ENCODE measurements around the gene LRRC14B. TPM values are rescaled to one million over a fixed set of nuclear protein-coding genes. Genes with fewer than 3 reads are reported as not detected.

LRRC14B gene
- total RNA-seq: not detected in 2 replicates

DNA sequence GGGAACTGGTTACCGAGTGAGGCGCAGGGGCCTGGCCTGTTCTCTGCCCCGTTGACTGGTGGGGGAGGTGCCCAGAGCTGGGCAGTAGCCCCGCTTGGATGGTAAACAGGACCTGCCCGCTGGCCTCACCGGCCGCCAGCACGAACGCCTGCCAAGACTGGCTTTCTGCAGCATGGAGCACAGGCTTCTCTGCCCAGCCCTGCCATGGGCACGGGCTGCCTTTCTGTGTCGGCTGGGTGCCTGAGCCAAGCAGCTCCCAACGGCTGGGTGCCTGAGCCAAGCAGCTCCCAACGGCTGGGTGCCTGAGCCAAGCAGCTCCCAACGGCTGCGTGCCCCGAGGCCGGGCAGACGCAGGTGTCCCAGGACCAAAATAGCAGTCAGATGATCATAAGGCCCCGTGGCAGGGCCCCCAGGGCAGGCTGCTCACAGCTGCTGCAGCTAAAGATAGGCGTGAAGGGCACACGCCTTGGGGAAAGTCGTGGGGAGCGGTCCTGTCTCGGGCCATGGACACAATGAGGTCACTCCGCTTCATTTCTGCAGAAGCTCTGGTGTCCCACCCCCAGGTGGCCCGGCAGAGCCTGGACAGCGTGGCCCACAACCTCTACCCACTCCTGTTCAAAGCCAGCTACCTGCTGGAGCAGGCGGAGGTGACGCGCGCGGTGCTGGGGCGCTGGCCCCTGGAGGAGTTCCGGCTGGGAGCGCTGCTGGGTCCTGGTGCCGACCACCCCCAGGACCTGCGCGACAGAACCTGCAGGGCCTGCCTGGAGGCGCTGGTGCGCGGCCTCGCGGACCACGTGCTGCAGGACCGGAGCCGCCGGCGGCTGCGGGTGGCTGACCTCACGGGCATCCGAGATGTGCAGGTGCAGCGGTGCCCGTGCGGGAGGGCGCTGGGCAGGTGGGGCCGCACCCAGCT lies at the start of gene LRRC14B:
Gene LRRC14B (plus strand): TSS at position 460 of the 913 bp plus-strand sequence. CDS start 44 bp downstream, at position 504.

DNA sequence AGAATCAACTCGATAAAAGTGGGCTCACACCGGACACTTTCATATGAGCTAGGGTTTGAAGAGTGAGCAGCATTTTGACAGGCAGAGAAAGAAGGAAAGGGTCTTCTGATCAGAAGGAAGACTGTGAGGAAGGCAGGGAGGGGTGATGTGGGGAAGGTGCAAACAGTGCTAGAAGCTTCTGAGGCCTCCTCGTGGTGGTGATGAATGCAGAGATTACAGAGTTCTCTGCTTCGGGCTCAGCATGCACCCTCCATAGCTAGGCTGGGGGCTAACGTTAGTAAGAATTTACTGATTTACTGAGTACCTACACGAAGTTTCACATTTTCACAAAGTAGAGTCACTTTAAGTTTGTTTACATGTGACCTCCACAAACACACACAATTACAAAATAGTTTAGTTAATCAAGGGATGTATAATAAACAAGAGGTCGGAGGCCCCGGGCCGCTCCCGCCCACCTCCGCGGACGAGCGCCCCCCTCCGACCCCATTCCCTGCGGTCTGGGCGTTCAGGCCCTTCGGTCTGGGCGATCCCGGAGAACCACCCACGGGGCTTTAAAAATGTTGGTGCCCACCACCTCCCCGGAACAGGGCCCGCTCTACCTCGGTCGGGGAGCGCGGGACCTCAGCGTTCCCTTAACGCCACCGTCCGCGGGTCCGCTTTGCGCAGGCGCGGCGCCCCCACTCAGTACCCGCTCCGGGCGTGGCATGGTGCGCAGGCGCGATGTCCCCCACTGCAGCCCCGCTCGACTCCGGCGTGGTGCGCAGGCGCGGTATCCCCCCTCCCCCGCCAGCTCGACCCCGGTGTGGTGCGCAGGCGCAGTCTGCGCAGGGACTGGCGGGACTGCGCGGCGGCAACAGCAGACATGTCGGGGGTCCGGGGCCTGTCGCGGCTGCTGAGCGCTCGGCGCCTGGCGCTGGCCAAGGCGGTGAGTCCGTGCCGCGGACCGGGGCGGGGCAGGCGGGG lies 26.5 kb downstream of the LRRC14B start, which contains the start of the genes CCDC127 and SDHA:
Gene CCDC127 (minus strand): TSS at position 660 of the 963 bp plus-strand sequence. CDS start 1,304 bp downstream, outside the sequence.
Gene SDHA (plus strand): TSS at position 827 of the 963 bp plus-strand sequence. CDS start 36 bp downstream, at position 863.

Small RNA genes within 50 kb of the gene (small RNA-seq; reads per million reads assigned to genes)
- not detected for gene RF00019

Other genes with a start within 250 kb of the LRRC14B start
- gene PLEKHG4B, start 99.3 kb upstream of the LRRC14B start, total RNA-seq: not detected in 2 replicates
- 3.6 and 4.5 TPM in 2 replicates for gene CCDC127, start 26.7 kb downstream of the LRRC14B start, total RNA-seq
- 149 and 177 TPM in 2 replicates for gene SDHA, start 26.8 kb downstream of the LRRC14B start, total RNA-seq
- gene PDCD6, start 80.2 kb downstream of the LRRC14B start, total RNA-seq: 88.5 and 91.3 TPM in 2 replicates
- gene AHRR, start 130.2 kb downstream of the LRRC14B start, total RNA-seq: 6.2 and 11.8 TPM in 2 replicates